ENCODE measurements around the gene MLC1.

GRCh38 chr22:50027639-50028537 is 57.3 kb downstream of the MLC1 start:
- no peak for TF ChIP-seq CTCF (IDR thresholded peaks at IDR 0.05)
- no peak for TF ChIP-seq POLR2A (IDR thresholded peaks at IDR 0.05)
- no peak for TF ChIP-seq EP300 (IDR thresholded peaks at IDR 0.05)
